Right ventricle myocardium inferior (tissue), 1 donor: Measurements from ENCODE around the gene CD82. TPM values are rescaled to one million over a fixed set of nuclear protein-coding genes. Genes with fewer than 3 reads are reported as not detected.
"Not testable (repeated sequence)": the region's sequence is repeated elsewhere in the genome, so short reads cannot be mapped to it uniquely, and the experiment has no call there.

ENCODE experiments used
- ATAC-seq: fragments of 200-7000 bp; cut with Tn5 transposase; one replicate; pipeline ENCODE4 v1.9.1; 2020; ENCODE audit warnings: mild to moderate bottlenecking, moderate library complexity
- DNase-seq: peaks from one replicate; pipeline ENCODE4 v3.0.0; 2021; ENCODE audit errors: missing footprints
- intact Hi-C: fragments of 100-400 bp; cut with DNase I; formaldehyde crosslinking; loops from one replicate; pipeline ENCODE4 v1.11.0; 2022
- total RNA-seq: library from RNA; stranded (reverse); fragmentation: NEBNext Ultra II Directional; extraction: Animal tissue kit (Norgen Biotek cat#: 25700); gene quantifications from one replicate; pipeline ENCODE4 v1.2.1, GENCODE V29; 2021
- donor health status: DM: no; HTN: yes; CAD: no; lungs with severe emphysema.

CD82 gene
- total RNA-seq, 1 donor from 2014 or later = 47.7 TPM

- ATAC-seq = no peak
- DNase-seq = no peak
- intact Hi-C loops = loop anchor here (5.0 kb wide), 2 partner anchors 357 to 552 kb away; no protein-coding TSS in a partner anchor
Observed at GRCh38 chr11:44555031-44555800, 10.2 kb upstream of the CD82 start.

DNA sequence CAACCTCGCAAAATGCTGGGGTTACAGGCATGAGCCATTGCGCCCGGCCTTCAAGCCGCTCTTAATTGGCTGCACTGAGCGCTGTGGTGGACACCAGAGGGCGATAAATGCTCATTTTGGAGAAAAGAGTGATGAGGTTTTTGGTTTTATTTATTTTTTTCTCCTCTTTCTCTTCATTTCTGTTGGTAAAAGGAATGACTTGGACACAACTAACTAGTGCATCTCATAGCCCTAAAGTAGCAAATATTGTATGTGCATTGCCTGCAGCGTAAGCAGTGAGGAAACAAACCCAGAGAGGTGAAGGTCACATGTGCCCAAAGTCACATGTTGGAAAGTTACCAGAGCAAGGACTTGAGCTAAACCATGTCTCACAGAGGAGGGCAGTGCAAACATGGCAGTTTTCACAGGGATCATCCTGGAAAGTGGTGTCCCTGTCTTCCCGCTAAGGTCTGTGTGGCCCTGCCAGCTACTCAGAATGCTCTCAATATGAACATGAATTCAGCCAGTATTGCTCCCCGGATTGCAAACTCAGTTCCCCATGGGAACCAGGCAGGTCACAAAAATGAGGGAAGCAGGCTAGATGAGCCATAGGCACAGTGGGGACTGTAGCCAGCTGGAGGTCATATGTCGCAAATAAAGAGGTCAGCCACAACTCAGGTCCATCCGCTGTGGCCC is 8.6 kb upstream of the CD82 start:
- intact Hi-C loops = loop anchor here (1.0 to 5.0 kb wide), 3 partner anchors 60 to 550 kb away; no protein-coding TSS in a partner anchor
- peak; percentile 70 for ATAC-seq
- DNase-seq = peak; percentile 88

DNA sequence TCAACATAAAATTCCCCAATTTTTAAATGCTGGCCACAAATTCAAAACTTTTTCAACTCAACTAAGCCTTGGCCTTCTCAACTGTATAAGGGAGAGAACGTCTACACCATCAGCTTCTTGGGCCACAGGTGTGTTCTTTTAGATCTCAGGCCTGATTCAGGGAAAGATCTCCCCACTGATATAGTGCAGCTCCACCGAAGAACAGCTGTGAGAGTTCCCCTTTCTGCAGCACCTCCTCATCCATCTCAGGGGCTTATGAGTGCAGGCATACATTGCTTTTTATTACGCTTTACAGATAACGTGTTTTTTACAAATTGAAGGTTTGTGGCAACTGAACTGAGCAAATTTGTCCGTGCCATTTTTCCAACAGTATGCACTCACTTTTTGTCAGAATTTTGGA is 8.0 kb upstream of the CD82 start:
- intact Hi-C loops = loop anchor here (1.0 to 5.0 kb wide), 3 partner anchors 60 to 550 kb away; no protein-coding TSS in a partner anchor
- no peak for ATAC-seq

DNA sequence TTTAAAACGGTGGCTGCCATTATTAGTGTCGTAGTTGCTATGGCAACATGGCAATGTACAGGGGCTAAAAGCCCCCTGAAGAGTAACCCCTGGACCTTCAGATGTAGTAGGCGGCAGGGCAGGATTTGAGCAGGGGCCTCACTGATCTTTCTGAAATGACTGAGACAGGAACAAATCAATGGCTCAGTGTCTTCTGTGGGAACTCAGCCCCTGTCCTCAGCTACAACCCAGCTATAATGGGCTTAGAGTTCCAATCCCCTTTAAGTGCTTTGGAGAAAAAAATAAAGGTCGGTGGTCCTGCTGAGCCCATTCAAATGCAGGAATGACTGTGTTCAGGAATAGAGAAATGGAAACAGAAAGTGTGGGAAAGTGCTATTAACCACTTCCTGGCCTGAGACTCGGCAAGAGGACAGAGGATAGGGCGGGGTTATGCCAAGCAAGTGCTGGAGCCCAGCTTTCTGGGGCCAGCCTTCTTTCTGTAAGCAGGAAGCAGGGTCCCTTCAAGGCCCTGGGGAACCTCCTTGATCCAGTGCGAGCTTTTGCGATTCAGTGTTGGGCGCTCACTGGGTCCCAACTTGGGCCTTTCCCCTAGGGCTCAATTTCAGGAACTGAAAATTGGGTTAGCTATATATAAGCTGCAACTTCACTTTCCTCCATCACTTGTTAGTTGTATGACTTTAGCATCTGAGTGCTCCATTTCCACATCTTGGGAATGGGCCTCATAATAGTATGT is 6.1 kb upstream of the CD82 start:
- DNase-seq (no peak), ATAC-seq (no peak)
- intact Hi-C loops = loop anchor here (5.0 kb wide), 2 partner anchors 353 to 548 kb away; no protein-coding TSS in a partner anchor

More for the DNA sequence above, 8.0 kb upstream of the CD82 start:
- no peak for DNase-seq

- DNase-seq, ATAC-seq: not testable (repeated sequence)
- intact Hi-C loops = loop anchor here (5.0 kb wide), 3 partner anchors 167 to 547 kb away; partner anchors contain the start of gene TSPAN18
Observed at GRCh38 chr11:44559940-44560300, 5.5 kb upstream of the CD82 start.

DNA sequence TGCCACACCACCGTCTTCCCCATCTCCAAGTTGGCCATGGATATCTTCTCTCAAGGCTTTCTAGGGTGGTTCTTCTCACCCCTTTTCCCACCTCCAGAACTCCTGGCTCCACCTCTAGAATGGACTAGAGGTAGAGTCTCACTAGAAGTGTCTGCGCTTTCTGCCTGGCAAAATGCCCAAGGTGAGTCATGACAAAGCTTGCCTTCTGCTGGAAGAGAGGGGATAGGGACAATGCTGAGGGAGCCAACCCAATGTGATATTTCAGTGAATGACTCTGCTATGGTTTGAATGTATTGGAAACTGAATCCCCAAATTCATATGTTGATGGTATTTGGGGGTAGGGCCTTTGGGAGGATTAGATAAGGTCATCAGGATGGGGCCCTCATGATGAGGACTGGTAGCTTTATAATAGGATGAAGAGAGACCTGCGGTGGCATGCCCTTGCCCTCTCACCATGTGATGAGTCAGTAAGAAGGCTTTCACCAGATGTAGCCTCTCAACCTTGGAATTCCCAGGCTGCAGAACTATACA is 4.1 kb upstream of the CD82 start:
- DNase-seq (no peak), ATAC-seq (no peak)
- intact Hi-C loops = loop anchor here (5.0 kb wide), 1 partner anchor 166 kb away; the partner anchor contains the start of gene TSPAN18

- ATAC-seq (no peak), DNase-seq (no peak)
- intact Hi-C loops = loop anchor here (5.0 kb wide), 1 partner anchor 165 kb away; the partner anchor contains the start of gene TSPAN18
Observed at GRCh38 chr11:44561964-44562734, 3.3 kb upstream of the CD82 start.

DNA sequence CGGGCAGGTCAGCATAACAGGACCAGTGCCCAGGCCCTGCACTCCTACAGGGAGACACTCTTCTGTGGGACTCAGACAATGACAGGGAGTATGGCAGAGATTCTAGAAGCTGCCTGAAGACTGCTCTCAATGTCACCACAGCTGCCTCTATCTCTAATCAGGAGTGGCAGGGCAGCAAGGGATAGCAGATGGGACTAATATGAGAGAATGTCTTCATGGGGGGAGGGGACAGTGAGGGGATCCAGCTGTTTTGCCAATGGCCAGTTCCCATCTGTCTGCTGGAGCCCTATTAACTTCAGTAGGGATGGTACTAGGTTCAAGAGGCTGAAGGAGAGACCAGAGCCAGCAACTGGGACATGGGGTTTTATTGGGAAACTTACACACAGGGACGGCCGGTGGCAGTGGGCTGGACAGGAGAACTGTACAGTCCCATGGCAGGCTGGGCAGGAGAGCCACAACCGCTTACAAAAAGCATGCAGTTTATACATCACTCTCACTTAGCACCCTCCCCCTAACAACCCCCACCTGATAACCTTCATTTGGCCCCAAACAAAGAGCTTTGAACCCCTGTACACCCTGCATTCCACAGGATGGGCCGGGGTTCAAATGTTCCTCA is 2.5 kb upstream of the CD82 start:
- intact Hi-C loops = loop anchor here (5.0 kb wide), 1 partner anchor 164 kb away; the partner anchor contains the start of gene TSPAN18
- ATAC-seq (no peak), DNase-seq (no peak)

DNA sequence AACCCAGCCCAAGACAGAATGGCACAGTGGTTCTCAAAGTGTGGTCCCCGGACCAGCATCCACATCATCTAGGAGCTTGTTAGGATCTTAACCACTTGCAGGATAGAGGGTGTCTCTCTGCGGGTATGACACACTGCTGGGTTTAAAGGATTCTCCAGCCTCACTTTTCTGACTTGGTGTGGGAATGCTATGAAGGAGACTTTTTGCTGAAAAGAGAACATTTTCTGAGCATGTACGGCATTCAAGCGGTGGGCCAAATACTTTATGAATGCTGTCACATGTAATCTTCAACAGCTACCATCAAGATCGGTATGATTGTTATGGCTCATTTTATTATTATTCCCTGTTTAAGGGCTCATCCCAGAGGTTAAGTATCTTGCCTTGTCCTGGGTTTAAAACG is 1.8 kb upstream of the CD82 start:
- ATAC-seq (no peak), DNase-seq (no peak)
- intact Hi-C loops = loop anchor here (2.0 to 5.0 kb wide), 3 partner anchors 51 to 203 kb away; partner anchors contain the start of gene TSPAN18

DNA sequence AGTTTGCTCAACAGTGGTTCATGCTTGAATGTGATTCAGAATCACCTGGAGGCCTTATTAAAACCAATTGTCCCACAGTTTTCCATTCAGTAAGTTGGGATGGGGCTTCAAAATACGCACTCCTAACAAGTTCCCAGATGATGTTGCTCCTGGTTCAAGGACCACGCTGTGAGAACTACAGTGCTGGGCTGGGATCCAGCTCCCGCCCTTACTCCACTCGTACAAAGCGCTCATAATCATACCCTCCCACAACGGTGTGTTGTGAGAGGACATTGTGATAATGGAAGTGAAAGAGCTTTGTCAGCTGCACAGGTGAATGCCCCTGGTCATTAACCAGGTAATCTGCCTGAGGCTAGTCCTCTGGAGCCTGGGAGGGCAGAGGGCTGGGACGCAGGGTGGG is 1.3 kb upstream of the CD82 start:
- DNase-seq (no peak), ATAC-seq (no peak)
- intact Hi-C loops = loop anchor here (2.0 to 5.0 kb wide), 3 partner anchors 51 to 203 kb away; partner anchors contain the start of gene TSPAN18

- intact Hi-C loops = loop anchor here (2.0 to 5.0 kb wide), 3 partner anchors 50 to 202 kb away; partner anchors contain the start of gene TSPAN18
- DNase-seq (peak; percentile 92), ATAC-seq (peak; percentile 65)
Observed at GRCh38 chr11:44564670-44565210, 723 bp upstream of the CD82 start.

DNA sequence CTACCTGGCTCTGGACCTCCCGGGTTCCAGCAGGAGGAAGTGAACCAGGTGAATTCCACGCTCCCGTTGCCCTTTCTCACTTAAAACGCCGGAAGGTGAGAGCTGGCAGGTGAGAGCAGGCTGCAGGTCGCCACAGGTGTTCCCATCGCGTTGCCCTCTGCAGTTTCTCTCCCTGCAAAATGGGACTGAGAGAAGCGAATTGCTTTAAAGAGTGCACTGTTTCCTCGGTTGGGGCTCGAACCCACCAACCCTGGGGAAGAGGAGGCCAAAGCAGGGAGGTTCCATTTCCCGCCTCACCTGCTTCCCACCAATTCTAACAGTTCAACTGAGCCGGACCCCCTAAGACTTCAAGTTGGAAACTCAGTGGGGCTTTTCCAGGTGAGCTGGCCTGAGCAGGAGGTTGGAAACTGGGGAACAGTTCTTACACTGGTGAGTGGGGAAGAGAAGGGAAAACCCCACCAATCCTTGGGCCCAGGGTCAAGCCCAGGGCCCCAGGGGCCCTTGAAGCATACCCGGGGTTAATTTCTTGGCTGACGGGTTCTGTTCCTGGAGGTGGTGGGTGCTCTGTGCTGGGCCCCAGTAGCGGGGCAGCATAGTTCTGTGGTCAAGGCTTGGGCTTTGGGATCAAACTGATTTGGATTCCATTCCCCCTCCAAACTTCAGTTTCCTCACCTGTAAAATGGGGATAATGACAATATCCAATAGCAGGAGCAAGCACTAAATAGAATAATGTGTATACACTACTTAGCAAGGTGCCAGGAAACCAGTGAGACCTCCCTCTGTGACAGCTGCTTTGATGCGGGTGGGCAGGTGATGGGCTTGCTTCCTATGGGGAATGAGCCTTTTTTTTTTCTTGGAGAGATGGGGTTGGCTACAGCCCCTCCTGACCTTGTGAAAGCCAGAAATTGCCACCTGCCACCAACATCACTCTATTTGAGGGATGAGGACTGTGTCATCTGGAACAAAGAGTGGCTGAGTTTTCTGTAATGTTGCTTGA is 788 bp downstream of the CD82 start:
- intact Hi-C loops = loop anchor here (2.0 kb wide), 2 partner anchors 49 to 201 kb away; no protein-coding TSS in a partner anchor
- DNase-seq (no peak), ATAC-seq (no peak)

DNA sequence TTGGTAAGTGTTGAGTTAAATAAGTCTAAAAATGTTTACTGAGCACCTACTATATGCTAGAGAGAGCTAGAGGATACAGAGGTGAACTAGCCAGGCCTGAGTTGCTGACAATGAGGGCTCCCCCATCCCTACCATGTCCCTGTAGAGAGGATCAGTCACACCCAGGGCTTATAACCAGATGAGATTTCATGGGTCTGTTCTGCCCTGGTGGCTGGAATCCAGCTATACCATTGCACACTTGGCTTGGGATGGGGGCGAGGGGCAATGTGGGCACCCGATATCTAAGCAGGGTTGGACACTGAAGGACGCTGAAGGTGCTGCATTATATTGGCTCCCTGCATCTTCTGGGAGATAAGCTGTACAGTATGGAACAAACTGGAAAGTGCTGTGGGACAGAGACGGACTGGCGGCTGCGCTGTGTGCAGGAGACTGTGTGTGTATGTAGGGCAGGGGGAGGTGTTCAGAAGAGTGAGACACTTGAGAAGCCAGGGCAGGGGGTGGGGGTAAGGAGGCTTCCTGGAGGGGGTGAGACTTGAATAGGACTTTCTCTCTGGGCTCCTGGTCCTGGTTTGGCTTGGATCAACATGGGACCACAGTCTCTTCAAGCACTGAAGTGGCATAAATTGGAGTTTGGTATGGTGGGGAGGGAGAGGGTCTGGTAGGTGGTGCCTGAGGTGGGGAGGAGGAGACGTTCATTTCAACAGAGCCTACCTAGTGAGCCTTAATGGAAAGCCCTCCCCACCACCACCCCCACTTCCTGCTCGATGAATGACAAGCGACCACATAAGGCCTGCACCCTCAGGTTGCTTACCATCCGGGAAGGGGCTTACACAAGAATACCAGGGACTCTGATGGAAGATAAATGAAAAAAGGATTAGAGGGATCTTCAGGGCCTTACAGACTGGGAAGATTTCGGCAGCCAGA is 1.8 kb downstream of the CD82 start:
- no peak for DNase-seq
- intact Hi-C loops = no loop called here

GRCh38 chr11:44567876-44568256 is 2.4 kb downstream of the CD82 start:
- ATAC-seq (no peak), DNase-seq (no peak)
- intact Hi-C loops = loop anchor here (2.0 kb wide), 1 partner anchor 15 kb away; no protein-coding TSS in a partner anchor

More for the DNA sequence above, 1.8 kb downstream of the CD82 start:
- no peak for ATAC-seq

DNA sequence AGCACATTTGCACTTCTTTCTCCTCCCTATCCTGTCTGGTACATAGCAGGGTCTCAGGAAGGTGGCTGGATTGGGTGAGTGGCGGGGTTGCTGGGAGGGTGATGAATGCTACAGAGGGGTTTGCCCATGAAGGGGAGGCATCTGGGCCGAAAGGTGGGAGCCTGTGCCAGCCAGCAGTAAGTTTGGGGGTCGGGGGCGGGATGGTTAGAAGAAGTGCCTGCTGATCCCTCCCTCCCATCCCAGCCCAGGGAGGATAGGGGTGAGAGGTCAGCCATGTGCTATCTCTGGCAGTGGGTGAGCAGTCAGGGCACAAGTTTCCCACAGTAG is 2.8 kb downstream of the CD82 start:
- DNase-seq (no peak), ATAC-seq (no peak)
- intact Hi-C loops = loop anchor here (2.0 kb wide), 1 partner anchor 15 kb away; no protein-coding TSS in a partner anchor
